ENCODE data around the gene PPP1R13B.

Gene PPP1R13B

DNA sequence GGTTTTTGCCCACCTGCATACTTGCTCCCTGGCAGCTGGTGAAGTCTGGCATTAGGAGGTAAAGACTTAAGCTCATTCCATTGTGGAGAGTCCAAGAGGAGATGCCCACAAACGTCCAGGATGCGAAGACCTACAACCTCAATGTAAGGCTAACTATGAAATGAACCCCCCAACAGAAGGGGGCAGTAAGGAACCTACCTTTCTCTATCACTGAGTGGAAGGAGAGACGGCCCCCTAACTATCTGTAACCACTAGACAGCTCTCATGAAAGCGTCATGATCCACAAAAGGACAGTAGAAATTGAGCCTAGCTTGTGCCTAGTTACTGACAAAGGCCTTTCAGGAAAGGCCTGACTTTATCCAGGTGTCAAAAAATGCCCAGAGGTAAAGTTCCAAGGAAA is 76.5 kb downstream of the PPP1R13B start:
- Histone ChIP-seq H3K36me3 (ENCODE audit: insufficient read depth, low read length) (peaks cover 24% of the 10 kb centered on the region), H3K4me3 (no peak overlapping the region), H3K27ac (peak overlapping the region; percentile 39; the same call in 1 of the 2 replicates), H3K9me3 (ENCODE audit: low read depth, low read length) (peaks cover 8% of the 10 kb centered on the region), H3K9ac (ENCODE audit: insufficient read length) (no peak overlapping the region)
- TF ChIP-seq EZH2 (IDR thresholded peaks at IDR 0.05) (no peak), POLR2AphosphoS5 (IDR thresholded peaks at IDR 0.05; ENCODE audit: borderline replicate concordance, low read depth, low read length) (no peak), FOXP2 (optimal IDR thresholded peaks at IDR 0.05; ENCODE audit: control extremely low read depth, extremely low read length, insufficient read depth) (no peak)
- no peak for DNase-seq (ENCODE audit: low read depth, low spot score)

- Histone ChIP-seq H3K27ac (no peak overlapping the region), H3K36me3 (ENCODE audit: insufficient read depth, low read length) (peaks cover 26% of the 10 kb centered on the region), H3K4me3 (no peak overlapping the region), H3K9me3 (ENCODE audit: low read depth, low read length) (peaks cover 8% of the 10 kb centered on the region), H3K9ac (ENCODE audit: insufficient read length) (no peak overlapping the region)
- DNase-seq (ENCODE audit: low read depth, low spot score): no peak
- no peak for TF ChIP-seq EZH2 (IDR thresholded peaks at IDR 0.05)
- TF ChIP-seq FOXP2 (optimal IDR thresholded peaks at IDR 0.05; ENCODE audit: control extremely low read depth, extremely low read length, insufficient read depth): no peak
- TF ChIP-seq POLR2AphosphoS5 (IDR thresholded peaks at IDR 0.05; ENCODE audit: borderline replicate concordance, low read depth, low read length): no peak
Observed at GRCh38 chr14:103770500-103770899, 76.9 kb downstream of the PPP1R13B start.

DNA sequence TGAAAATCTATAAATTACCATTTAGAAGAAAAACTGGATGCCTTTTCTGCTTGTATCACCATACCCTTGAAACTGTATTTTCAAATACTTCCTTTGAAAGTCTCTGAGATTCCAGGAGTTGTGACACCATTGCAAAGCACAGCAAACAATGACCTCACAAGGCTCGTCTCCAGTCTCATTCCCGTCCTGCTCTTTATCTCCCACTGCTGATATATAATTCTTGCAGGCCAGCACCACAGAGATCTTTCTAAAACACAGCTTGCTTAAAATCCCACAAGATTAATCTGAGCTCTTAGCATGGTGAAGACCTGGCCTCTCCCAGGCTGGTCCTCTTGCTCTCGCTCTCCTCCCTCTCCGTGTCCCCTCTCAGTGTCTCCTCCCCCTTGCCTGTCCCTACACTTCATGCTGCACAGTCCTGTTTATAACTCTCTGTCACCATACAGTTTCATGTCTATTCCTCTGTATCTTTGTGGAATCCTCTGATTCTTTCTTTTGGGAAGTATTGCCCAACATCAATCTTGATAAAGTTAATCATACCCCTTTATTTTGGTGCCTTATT is 80.0 kb downstream of the PPP1R13B start:
- DNase-seq (ENCODE audit: low read depth, low spot score): no peak
- Histone ChIP-seq H3K4me3 (no peak overlapping the region), H3K27ac (peak overlapping the region; percentile 42; the same call in 1 of the 2 replicates), H3K9me3 (ENCODE audit: low read depth, low read length) (peaks cover 7% of the 10 kb centered on the region), H3K9ac (ENCODE audit: insufficient read length) (no peak overlapping the region), H3K36me3 (ENCODE audit: insufficient read depth, low read length) (peaks cover 24% of the 10 kb centered on the region)
- TF ChIP-seq EZH2 (IDR thresholded peaks at IDR 0.05) (no peak), POLR2AphosphoS5 (IDR thresholded peaks at IDR 0.05; ENCODE audit: borderline replicate concordance, low read depth, low read length) (no peak), FOXP2 (optimal IDR thresholded peaks at IDR 0.05; ENCODE audit: control extremely low read depth, extremely low read length, insufficient read depth) (no peak)

DNA sequence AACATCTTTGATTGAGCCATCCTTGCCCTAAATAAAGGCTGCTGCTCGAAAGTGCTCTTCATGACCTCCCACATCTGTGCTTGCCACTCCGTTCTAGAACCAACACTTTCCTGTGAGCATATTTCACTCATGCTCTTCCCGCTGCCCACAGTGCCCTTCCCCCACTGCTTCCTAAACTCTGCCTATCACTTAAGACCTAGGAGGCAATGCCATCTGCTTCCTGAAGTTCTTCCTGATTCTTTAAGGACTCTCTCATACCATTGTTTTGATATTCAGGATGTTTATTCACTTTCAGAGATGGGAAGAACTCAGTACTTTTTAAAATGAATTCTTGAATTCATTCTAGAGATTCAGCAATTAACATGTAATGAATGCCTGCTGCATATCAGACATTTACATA is 81.8 kb downstream of the PPP1R13B start:
- peaks cover 15% of the 10 kb centered on the region; the same call in 1 of the 2 replicates for H3K36me3 ChIP-seq (ENCODE audit: insufficient read depth, low read length)
- H3K27ac ChIP-seq: no peak overlapping the region
- no peak for DNase-seq (ENCODE audit: low read depth, low spot score)
- TF ChIP-seq FOXP2 (optimal IDR thresholded peaks at IDR 0.05; ENCODE audit: control extremely low read depth, extremely low read length, insufficient read depth) (no peak), EZH2 (IDR thresholded peaks at IDR 0.05) (no peak), POLR2AphosphoS5 (IDR thresholded peaks at IDR 0.05; ENCODE audit: borderline replicate concordance, low read depth, low read length) (no peak)
- H3K4me3 ChIP-seq: no peak overlapping the region
- H3K9ac ChIP-seq (ENCODE audit: insufficient read length): no peak overlapping the region
- H3K9me3 ChIP-seq (ENCODE audit: low read depth, low read length): no peaks in the 10 kb centered on the region

DNA sequence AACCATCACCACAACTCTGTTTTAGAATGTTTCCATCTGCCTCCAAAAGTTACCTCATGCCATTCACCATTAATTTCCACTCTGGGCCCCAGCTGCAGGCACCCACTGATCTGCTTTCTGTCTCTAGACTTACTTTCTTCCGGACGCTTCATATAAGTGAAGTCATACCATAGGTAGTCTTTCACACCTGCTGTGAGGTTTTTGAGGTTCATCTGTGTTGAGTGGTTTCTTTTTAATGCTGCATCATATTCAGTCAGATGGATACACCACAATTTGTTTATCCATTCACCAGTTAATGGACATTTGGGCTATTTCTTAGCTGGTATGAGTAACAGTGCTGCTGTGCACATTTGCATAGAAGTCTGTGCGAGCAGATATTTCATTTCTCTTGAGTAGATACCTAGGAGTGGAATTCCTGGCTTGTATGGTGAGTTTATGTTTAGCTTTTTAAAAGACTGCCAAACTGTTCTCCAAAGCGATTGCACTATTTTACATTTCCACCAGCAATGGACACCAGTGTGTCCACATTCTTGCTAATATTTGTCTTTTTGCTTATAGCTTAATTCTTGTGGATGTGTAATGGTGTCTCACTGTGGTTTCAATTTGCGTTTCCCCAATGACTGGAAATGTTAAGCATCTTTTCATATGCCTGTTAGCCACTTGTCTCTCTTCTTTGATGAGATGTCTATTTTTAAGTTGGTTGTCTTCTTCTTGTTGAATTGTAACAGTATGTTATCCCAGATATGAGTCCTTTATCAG is 83.5 kb downstream of the PPP1R13B start:
- Histone ChIP-seq H3K36me3 (ENCODE audit: insufficient read depth, low read length) (peaks cover 9% of the 10 kb centered on the region; the same call in 1 of the 2 replicates), H3K4me3 (no peak overlapping the region), H3K27ac (peak overlapping the region; percentile 76), H3K9ac (ENCODE audit: insufficient read length) (no peak overlapping the region), H3K9me3 (ENCODE audit: low read depth, low read length) (no peaks in the 10 kb centered on the region)
- TF ChIP-seq FOXP2 (optimal IDR thresholded peaks at IDR 0.05; ENCODE audit: control extremely low read depth, extremely low read length, insufficient read depth): no peak
- TF ChIP-seq POLR2AphosphoS5 (IDR thresholded peaks at IDR 0.05; ENCODE audit: borderline replicate concordance, low read depth, low read length): no peak
- no peak for TF ChIP-seq EZH2 (IDR thresholded peaks at IDR 0.05)
- DNase-seq (ENCODE audit: low read depth, low spot score): no peak

DNA sequence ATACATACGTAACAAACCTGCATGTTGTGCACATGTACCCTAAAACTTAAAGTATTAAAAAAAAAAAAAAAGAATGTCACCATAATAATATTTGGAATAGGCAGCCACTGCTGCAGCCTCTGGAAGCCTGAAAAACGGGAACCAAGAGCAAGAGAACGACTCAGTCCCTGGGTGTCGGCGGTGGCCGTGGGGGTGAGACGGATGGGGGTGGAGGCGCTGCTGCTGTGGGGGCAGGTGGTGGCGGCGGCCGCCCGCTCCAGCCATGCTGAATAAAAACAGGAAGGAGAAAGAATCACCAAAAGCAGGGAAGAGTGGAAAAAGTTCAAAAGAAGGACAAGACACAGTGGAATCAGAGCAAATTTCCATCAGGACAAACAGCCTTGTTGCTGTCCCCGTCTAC is 84.8 kb downstream of the PPP1R13B start:
- Histone ChIP-seq H3K27ac (peak overlapping the region; percentile 44; the same call in 1 of the 2 replicates), H3K9me3 (ENCODE audit: low read depth, low read length) (no peaks in the 10 kb centered on the region), H3K9ac (ENCODE audit: insufficient read length) (no peak overlapping the region), H3K4me3 (no peak overlapping the region), H3K36me3 (ENCODE audit: insufficient read depth, low read length) (peaks cover 9% of the 10 kb centered on the region; the same call in 1 of the 2 replicates)
- DNase-seq (ENCODE audit: low read depth, low spot score): no peak
- TF ChIP-seq FOXP2 (optimal IDR thresholded peaks at IDR 0.05; ENCODE audit: control extremely low read depth, extremely low read length, insufficient read depth) (no peak), EZH2 (IDR thresholded peaks at IDR 0.05) (no peak), POLR2AphosphoS5 (IDR thresholded peaks at IDR 0.05; ENCODE audit: borderline replicate concordance, low read depth, low read length) (no peak)

DNA sequence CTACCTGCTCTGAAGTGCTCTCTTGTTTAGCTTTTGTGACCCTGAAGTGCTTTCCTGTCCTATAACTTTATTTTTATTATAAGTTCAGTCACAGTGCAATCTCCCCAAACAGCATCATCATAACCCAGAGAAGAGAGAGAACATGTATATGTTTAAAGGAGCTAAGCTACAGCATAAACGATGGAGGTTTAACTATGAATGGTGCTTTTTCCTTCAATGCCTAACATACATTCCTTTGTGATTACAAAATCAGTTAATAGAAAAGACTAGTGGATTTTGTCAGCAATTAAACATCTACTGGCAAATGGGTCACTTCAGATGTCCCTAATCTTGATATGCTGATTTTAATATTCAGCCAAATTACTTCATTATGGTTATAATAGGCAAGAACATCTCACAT is 85.3 kb downstream of the PPP1R13B start:
- DNase-seq (ENCODE audit: low read depth, low spot score): no peak

GRCh38 chr14:103758059-103758776 is 89.2 kb downstream of the PPP1R13B start:
- no peak overlapping the region for H3K9ac ChIP-seq (ENCODE audit: insufficient read length)
- H3K4me3 ChIP-seq: no peak overlapping the region
- TF ChIP-seq POLR2AphosphoS5 (IDR thresholded peaks at IDR 0.05; ENCODE audit: borderline replicate concordance, low read depth, low read length) (no peak), FOXP2 (optimal IDR thresholded peaks at IDR 0.05; ENCODE audit: control extremely low read depth, extremely low read length, insufficient read depth) (no peak), EZH2 (IDR thresholded peaks at IDR 0.05) (no peak)
- H3K36me3 ChIP-seq (ENCODE audit: insufficient read depth, low read length): no peaks in the 10 kb centered on the region
- H3K27ac ChIP-seq: peak overlapping the region; percentile 64; the same call in 1 of the 2 replicates
- no peaks in the 10 kb centered on the region for H3K9me3 ChIP-seq (ENCODE audit: low read depth, low read length)
- DNase-seq (ENCODE audit: low read depth, low spot score): no peak

More for the DNA sequence above, 85.3 kb downstream of the PPP1R13B start:
- TF ChIP-seq FOXP2 (optimal IDR thresholded peaks at IDR 0.05; ENCODE audit: control extremely low read depth, extremely low read length, insufficient read depth) (no peak), POLR2AphosphoS5 (IDR thresholded peaks at IDR 0.05; ENCODE audit: borderline replicate concordance, low read depth, low read length) (no peak), EZH2 (IDR thresholded peaks at IDR 0.05) (no peak)
- Histone ChIP-seq H3K9me3 (ENCODE audit: low read depth, low read length) (no peaks in the 10 kb centered on the region), H3K9ac (ENCODE audit: insufficient read length) (no peak overlapping the region), H3K4me3 (no peak overlapping the region), H3K27ac (no peak overlapping the region), H3K36me3 (ENCODE audit: insufficient read depth, low read length) (peaks cover 9% of the 10 kb centered on the region; the same call in 1 of the 2 replicates)

Measured in SK-N-MC (cell line).